ENCODE measurements around the gene RBBP9.

GRCh38 chr20:18527836-18528235, 30.8 kb upstream of the RBBP9 start:
- no peak for TF ChIP-seq CTCF (conservative IDR thresholded peaks at IDR 0.05; ENCODE audit: low read depth, low read length)
- no peak for TF ChIP-seq BHLHE40 (IDR thresholded peaks at IDR 0.05; ENCODE audit: low read depth, low read length)
- TF ChIP-seq RFX5 (IDR thresholded peaks at IDR 0.05; ENCODE audit: low read depth, low read length): no peak
- no peak for TF ChIP-seq CHD1 (IDR thresholded peaks at IDR 0.05; ENCODE audit: low read depth, low read length)
- no peak for TF ChIP-seq RAD21 (IDR thresholded peaks at IDR 0.05; ENCODE audit: low read length)
- no peak for TF ChIP-seq MAZ (IDR thresholded peaks at IDR 0.05; ENCODE audit: borderline replicate concordance, low read depth, low read length)
- no peak for TF ChIP-seq USF2 (IDR thresholded peaks at IDR 0.05; ENCODE audit: low read depth, low read length)
- TF ChIP-seq NFE2L2 (IDR thresholded peaks at IDR 0.05; ENCODE audit: low read depth, low read length): no peak
